Measurements from ENCODE around the gene C2CD5.
"Not testable (repeated sequence)": the region's sequence is repeated elsewhere in the genome, so short reads cannot be mapped to it uniquely, and the experiment has no call there.

The C2CD5 gene

GRCh38 chr12:22562036-22563028, 18.0 kb upstream of the C2CD5 start:
- H3K4me3 ChIP-seq (ENCODE audit: low read depth in 1 of 2, low read length in 2 of 2) = no peak overlapping the region
- no peaks in the 10 kb centered on the region for H3K9me3 ChIP-seq (ENCODE audit: insufficient read depth, low read length, severe bottlenecking)
- H2AFZ ChIP-seq (ENCODE audit: low read depth, low read length) = no peak overlapping the region
- H3K9ac ChIP-seq (ENCODE audit: low read depth, low read length) = no peak overlapping the region
- H3K4me2 ChIP-seq (ENCODE audit: insufficient read depth, low read length) = no peak overlapping the region
- ATAC-seq (ENCODE audit: insufficient read depth, low read depth) (no peak), DNase-seq (no peak)
- H3K27ac ChIP-seq (ENCODE audit: low read length) = no peak overlapping the region
- no peaks in the 10 kb centered on the region for H3K27me3 ChIP-seq (ENCODE audit: insufficient read depth, low read length, poor library complexity)
- H3K79me2 ChIP-seq (ENCODE audit: insufficient read depth, low read length) = no peaks in the 10 kb centered on the region
- no peaks in the 10 kb centered on the region for H3K36me3 ChIP-seq (ENCODE audit: insufficient read depth, low read length)
- TF ChIP-seq CTCF (IDR thresholded peaks at IDR 0.05; ENCODE audit: borderline replicate concordance, extremely low read depth, low read length, poor library complexity, severe bottlenecking) (no peak), EZH2 (IDR thresholded peaks at IDR 0.05; ENCODE audit: borderline replicate concordance, low read depth, low read length, severe bottlenecking) (no peak)
- no peaks in the 10 kb centered on the region for H3K4me1 ChIP-seq (ENCODE audit: insufficient read depth, low read length)
- no peaks in the 10 kb centered on the region for H4K20me1 ChIP-seq (ENCODE audit: insufficient read depth, low read length)

- ATAC-seq (ENCODE audit: insufficient read depth, low read depth); H3K4me2 ChIP-seq (ENCODE audit: insufficient read depth, low read length); H3K27ac ChIP-seq (ENCODE audit: low read length); H3K9ac ChIP-seq (ENCODE audit: low read depth, low read length); H3K4me1 ChIP-seq (ENCODE audit: insufficient read depth, low read length); H2AFZ ChIP-seq (ENCODE audit: low read depth, low read length); H3K9me3 ChIP-seq (ENCODE audit: insufficient read depth, low read length, severe bottlenecking); H3K36me3 ChIP-seq (ENCODE audit: insufficient read depth, low read length); H3K79me2 ChIP-seq (ENCODE audit: insufficient read depth, low read length); H3K27me3 ChIP-seq (ENCODE audit: insufficient read depth, low read length, poor library complexity); H4K20me1 ChIP-seq (ENCODE audit: insufficient read depth, low read length); H3K4me3 ChIP-seq (ENCODE audit: low read depth in 1 of 2, low read length in 2 of 2): not testable (repeated sequence)
- peak; percentile 19 for DNase-seq
Measured at GRCh38 chr12:22554750-22555149, 10.4 kb upstream of the C2CD5 start.

GRCh38 chr12:22551624-22552023, 7.3 kb upstream of the C2CD5 start:
- Histone ChIP-seq H3K27me3 (ENCODE audit: insufficient read depth, low read length, poor library complexity) (no peaks in the 10 kb centered on the region), H3K4me2 (ENCODE audit: insufficient read depth, low read length) (no peak overlapping the region), H3K79me2 (ENCODE audit: insufficient read depth, low read length) (no peaks in the 10 kb centered on the region), H2AFZ (ENCODE audit: low read depth, low read length) (no peak overlapping the region), H3K9ac (ENCODE audit: low read depth, low read length) (no peak overlapping the region), H3K4me3 (ENCODE audit: low read depth in 1 of 2, low read length in 2 of 2) (no peak overlapping the region), H3K27ac (ENCODE audit: low read length) (no peak overlapping the region), H3K36me3 (ENCODE audit: insufficient read depth, low read length) (no peaks in the 10 kb centered on the region), H3K9me3 (ENCODE audit: insufficient read depth, low read length, severe bottlenecking) (peaks cover 3% of the 10 kb centered on the region), H4K20me1 (ENCODE audit: insufficient read depth, low read length) (no peaks in the 10 kb centered on the region), H3K4me1 (ENCODE audit: insufficient read depth, low read length) (no peaks in the 10 kb centered on the region)
- no peak for ATAC-seq (ENCODE audit: insufficient read depth, low read depth)
- DNase-seq = no peak
- TF ChIP-seq CTCF (IDR thresholded peaks at IDR 0.05; ENCODE audit: borderline replicate concordance, extremely low read depth, low read length, poor library complexity, severe bottlenecking) (no peak), EZH2 (IDR thresholded peaks at IDR 0.05; ENCODE audit: borderline replicate concordance, low read depth, low read length, severe bottlenecking) (no peak)

GRCh38 chr12:22545255-22545654, 913 bp upstream of the C2CD5 start:
- Histone ChIP-seq H3K27me3 (ENCODE audit: insufficient read depth, low read length, poor library complexity) (no peaks in the 10 kb centered on the region), H3K4me3 (ENCODE audit: low read depth in 1 of 2, low read length in 2 of 2) (peak overlapping the region in 1 of 2 experiments; percentile 96; a peak in 1 of 4 replicates), H3K36me3 (ENCODE audit: insufficient read depth, low read length) (peaks cover 19% of the 10 kb centered on the region; the same call in 1 of the 2 replicates), H3K4me2 (ENCODE audit: insufficient read depth, low read length) (peak overlapping the region; percentile 98), H3K9me3 (ENCODE audit: insufficient read depth, low read length, severe bottlenecking) (no peaks in the 10 kb centered on the region), H3K9ac (ENCODE audit: low read depth, low read length) (peak overlapping the region; percentile 92; the same call in 1 of the 2 replicates), H3K4me1 (ENCODE audit: insufficient read depth, low read length) (peaks cover 34% of the 10 kb centered on the region), H4K20me1 (ENCODE audit: insufficient read depth, low read length) (no peaks in the 10 kb centered on the region), H3K27ac (ENCODE audit: low read length) (no peak overlapping the region), H2AFZ (ENCODE audit: low read depth, low read length) (peak overlapping the region; percentile 87), H3K79me2 (ENCODE audit: insufficient read depth, low read length) (peaks cover 33% of the 10 kb centered on the region)
- DNase-seq (no peak), ATAC-seq (ENCODE audit: insufficient read depth, low read depth) (no peak)
- TF ChIP-seq EZH2 (IDR thresholded peaks at IDR 0.05; ENCODE audit: borderline replicate concordance, low read depth, low read length, severe bottlenecking) = no peak
- no peak for TF ChIP-seq CTCF (IDR thresholded peaks at IDR 0.05; ENCODE audit: borderline replicate concordance, extremely low read depth, low read length, poor library complexity, severe bottlenecking)

All from DND-41 (cell line).